ENCODE results near the gene RDX.
A peak's percentile ranks its signal among the peaks of the same experiment; 100 is the strongest.
"Not testable (repeated sequence)": the region's sequence is repeated elsewhere in the genome, so short reads cannot be mapped to it uniquely, and the experiment has no call there.

RDX gene

DNA sequence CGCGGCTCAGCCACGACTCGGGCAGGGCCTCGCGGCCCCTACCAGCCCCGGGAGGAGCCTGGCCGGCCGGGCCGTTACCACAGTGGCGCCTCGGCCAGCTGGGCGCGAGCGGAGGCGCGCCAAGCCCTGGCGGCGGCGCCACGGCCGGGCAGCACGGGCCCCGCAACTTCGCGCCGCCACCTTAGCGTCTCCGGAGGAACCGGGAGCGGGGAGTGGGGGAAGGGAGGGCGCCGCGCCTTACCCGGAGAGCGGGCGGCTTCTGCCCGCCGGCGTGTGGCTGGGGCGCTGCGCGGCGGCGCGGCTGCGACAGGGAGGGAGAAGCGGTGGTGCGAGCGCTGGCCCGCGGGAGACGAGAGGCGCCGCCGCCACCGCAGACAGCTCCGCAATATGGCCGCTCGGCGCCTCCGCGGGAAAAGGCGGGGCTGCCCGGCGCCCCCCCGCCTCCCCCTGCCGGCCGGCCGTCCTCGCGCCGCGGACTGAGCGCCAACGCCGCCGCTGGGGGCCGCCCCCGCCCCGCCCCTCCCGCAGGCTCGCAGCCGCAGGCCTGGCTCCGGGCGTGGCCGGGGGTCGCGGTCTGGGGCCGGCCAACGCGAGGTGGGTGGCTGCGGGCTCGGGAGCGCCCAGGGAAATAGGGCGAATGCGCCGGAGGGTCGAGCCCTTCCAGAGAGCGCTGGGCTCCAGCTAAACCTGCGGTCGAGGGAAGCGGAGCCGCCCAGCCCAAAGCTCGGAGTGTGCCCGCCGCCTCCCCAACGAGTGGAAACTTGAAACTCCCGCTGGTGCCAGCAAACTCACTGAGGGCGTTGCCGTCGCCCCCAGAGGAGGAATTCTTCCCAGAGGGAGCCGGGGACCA, at the start of gene RDX:
Gene RDX (minus strand): TSS at position 389 of the 850 bp plus-strand sequence. CDS start 16,922 bp downstream, outside the sequence.
- peak; percentile 18 to 61 (median 30) for DNase-seq (ENCODE audit: low read depth in 2 of 3, low spot score in 1 of 3)

- DNase-seq (ENCODE audit: low read depth in 2 of 3, low spot score in 1 of 3): no peak
Observed at GRCh38 chr11:110345743-110346142, 49.3 kb upstream of the RDX start.

- no peak for DNase-seq (ENCODE audit: low read depth in 2 of 3, low spot score in 1 of 3)
Observed at GRCh38 chr11:110340436-110340835, 44.0 kb upstream of the RDX start.

DNA sequence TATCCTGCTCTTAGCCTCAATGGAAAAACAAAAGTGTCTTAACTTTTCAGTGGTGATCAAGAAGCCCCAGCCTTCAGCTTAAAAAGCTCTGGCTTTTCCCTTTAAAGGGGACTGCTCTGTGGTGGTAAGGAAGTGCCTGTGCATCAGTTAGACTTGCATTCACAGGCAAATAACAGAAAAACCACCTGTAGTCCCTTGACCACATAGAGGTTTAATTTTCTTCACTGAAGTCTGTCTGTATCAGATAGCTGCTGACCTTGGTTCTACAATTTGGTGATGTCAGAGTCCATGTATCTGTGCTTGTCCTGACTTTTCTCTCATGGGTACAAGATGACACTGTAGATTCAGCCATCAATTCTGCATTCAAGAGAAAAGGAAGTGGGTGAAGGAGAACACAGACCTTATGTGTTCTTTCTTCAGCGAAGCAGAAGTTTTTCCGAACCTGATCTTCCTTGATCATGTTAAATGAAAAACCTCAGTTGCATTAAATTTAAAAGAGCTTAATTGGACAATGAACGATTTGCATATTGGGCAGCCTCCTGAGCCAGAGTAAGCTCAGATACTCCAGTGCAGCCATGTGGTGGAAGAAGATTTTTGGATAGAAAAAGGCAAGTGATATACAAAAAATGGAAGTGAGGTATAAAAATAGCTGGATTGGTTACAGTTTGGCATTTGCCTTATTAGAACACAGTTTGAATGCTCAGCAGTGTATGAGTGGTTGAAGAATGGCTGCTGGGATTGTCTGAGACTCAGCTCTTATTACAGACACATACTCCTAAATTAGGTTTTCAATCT, 43.2 kb upstream of the RDX start:
- DNase-seq (ENCODE audit: low read depth in 2 of 3, low spot score in 1 of 3): no peak

DNA sequence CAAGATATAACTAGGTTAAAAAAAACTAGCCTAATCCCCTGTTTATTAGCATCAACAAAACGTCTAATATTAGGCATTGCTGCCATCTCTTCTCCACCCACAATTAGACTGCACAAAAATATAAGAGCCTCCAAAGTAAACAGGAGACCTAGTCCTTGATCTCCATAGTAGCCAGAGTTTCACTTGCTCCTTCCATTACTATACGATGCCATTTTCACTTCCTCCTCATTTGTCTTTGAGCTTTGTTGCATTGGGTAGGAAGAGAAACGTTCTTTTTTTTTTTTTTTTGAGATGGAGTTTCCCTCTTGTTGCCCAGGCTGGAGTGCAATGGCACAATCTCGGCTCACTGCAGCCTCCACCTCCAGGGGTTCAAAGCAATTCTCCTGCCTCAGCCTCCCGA, 42.3 kb upstream of the RDX start:
- DNase-seq (ENCODE audit: low read depth in 2 of 3, low spot score in 1 of 3): no peak

DNA sequence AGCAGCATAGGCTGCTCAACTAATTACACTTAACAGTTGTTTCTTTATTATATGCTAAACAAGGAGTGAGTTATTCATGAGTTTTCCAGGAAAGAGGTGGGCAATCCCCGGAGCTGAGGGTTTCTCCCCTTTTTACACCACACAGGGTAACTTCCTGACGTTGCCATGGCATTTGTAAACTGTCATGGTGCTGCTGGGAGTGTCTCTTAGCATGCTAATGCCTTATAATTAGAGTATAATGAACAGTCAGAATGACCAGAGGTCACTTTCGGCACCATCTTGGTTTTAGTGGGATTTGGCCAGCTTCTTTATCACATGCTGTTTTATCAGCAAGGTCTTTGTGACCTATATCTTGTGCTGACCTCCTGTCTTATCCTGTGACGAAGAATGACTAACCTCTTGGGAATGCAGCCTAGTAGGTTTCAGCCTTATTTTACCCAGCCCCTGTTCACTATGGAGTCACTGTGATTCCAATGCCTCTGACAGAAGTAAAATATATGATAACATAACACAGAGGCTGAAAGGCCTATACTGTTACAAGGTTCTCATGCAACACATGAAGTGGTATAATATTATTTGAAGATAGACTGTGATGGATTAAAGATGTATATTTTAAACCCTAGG, 41.3 kb upstream of the RDX start:
- peak in 2 of 3 donors; percentile 38 to 40 for DNase-seq (ENCODE audit: low read depth in 2 of 3, low spot score in 1 of 3)

GRCh38 chr11:110336054-110336453, 39.6 kb upstream of the RDX start:
- no peak for DNase-seq (ENCODE audit: low read depth in 2 of 3, low spot score in 1 of 3)

GRCh38 chr11:110335358-110335757, 38.9 kb upstream of the RDX start:
- DNase-seq (ENCODE audit: low read depth in 2 of 3, low spot score in 1 of 3): no peak

- DNase-seq (ENCODE audit: low read depth in 2 of 3, low spot score in 1 of 3): no peak
Observed at GRCh38 chr11:110331626-110332025, 35.2 kb upstream of the RDX start.

DNA sequence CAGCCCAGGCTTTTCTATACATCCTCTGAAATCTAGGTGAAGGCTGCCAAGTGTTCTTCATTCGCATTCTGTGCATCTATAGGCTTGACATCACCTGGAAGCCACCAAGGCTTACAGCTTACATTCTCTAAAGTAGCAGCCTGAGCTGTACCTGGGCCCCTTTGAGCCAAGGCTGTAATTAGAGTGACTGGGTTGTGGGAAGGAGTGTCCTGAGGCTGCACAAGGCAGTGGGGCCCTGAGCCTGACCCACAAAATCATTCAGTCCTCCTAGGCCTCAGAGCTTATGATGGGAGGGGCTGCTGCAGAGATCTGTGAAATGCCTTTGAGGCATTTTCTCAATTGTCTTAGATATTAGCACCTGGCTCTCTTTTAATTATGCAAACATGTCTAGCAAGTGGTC, 33.0 kb upstream of the RDX start:
- no peak for DNase-seq (ENCODE audit: low read depth in 2 of 3, low spot score in 1 of 3)

DNA sequence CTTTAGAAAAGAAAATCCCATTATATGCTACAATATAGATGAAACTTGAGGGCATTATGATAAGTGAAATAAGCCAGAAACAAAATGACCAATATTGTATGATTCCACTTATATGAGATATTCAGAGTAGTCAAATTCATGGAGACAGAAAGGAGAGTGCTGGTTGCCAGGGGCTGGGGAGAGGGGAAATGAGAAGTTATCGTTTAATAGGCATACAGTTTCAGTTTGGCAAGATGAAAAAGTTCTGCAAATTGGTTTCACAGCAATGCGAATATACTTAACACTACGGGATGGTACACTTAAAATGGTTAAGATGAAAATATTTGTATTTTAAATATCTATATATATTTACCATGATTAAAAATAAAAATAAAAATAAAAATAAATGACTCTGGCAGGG, 31.1 kb upstream of the RDX start:
- DNase-seq (ENCODE audit: low read depth in 2 of 3, low spot score in 1 of 3): no peak

DNA sequence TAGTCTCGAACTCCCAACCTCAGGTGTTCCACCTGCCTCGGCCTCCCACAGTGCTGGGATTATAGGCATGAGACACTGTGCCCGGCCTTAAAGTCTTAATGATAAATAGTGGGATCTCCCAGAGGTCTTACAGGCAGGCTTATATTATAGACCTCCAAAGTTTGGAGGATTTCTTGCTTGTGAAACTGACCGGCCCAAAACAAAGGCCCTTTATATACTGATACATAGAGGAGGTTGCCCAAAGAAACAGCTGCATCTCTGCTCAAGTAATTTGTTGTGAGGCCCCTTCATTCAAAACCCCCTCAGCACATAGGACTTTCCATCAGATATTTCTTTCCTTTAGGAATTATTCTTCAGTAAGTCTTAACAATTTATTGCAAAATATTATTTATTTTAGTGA, 27.4 kb upstream of the RDX start:
- no peak for DNase-seq (ENCODE audit: low read depth in 2 of 3, low spot score in 1 of 3)

DNA sequence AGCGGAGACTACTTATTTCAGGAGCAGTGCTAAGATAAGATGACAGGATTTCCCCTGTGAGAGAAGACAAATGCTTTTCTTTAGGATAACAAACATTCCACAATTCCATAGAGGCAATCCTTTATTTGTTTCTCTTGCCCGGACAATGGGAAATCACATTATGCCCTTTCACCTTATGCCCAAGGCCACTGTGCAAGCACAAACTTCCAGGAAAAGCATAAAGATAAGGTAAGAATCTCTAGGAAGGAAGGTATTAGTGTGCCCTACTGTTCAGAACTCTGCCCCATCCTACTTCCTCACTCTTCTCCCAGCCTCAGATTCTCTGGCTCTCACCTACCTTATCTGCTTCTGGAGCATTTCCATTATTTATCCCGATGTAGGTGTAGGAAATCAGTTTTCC, 23.1 kb upstream of the RDX start:
- no peak for DNase-seq (ENCODE audit: low read depth in 2 of 3, low spot score in 1 of 3)

GRCh38 chr11:110318638-110319404, 22.4 kb upstream of the RDX start:
- DNase-seq (ENCODE audit: low read depth in 2 of 3, low spot score in 1 of 3): no peak

DNA sequence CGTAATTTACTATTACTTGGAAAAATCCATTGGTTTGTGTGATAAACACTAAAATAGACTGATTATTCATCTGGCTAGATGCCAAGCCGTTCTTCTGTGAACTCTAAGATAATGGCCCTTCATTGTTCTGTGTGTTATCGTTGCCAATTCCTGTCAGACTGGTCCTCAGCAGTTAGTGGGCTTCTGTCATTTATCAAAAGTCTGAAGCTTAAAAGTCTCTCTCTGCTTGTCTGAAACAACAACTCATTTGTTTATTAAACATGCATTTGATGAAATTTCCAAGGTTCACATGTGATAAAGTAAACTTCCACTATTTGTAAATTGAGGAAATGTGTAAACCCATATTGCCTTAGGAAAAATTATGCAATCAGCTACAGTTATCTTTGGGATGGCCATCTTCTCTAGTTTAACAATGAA, 21.1 kb upstream of the RDX start:
- no peak for DNase-seq (ENCODE audit: low read depth in 2 of 3, low spot score in 1 of 3)

GRCh38 chr11:110314366-110315095, 18.1 kb upstream of the RDX start:
- DNase-seq (ENCODE audit: low read depth in 2 of 3, low spot score in 1 of 3): no peak

GRCh38 chr11:110312670-110313069, 16.3 kb upstream of the RDX start:
- DNase-seq (ENCODE audit: low read depth in 2 of 3, low spot score in 1 of 3): no peak

- DNase-seq (ENCODE audit: low read depth in 2 of 3, low spot score in 1 of 3): no peak
Observed at GRCh38 chr11:110311783-110312579, 15.6 kb upstream of the RDX start.

- DNase-seq (ENCODE audit: low read depth in 2 of 3, low spot score in 1 of 3): no peak
Observed at GRCh38 chr11:110308071-110308470, 11.7 kb upstream of the RDX start.

GRCh38 chr11:110306019-110306388, 9.6 kb upstream of the RDX start:
- DNase-seq (ENCODE audit: low read depth in 2 of 3, low spot score in 1 of 3): not testable (repeated sequence)
